Spleen (tissue), 7 donors: ENCODE data around the gene PRPF31.

Experiments used
- CTCF ChIP-seq, 11 experiments: fragments of 200-600 bp in 7 of 11; fragments of 450-650 bp in 4 of 11; sonication (generic) in 4 of 11; IDR thresholded peaks in 8 of 11; conservative IDR thresholded peaks in 3 of 11; 1 replicate in 7 of 11; 2 replicates in 4 of 11; pipeline versions ENCODE4 v1.4.0 to v1.8.0; 2016 to 2021; ENCODE audit warnings: antibody characterized with exemption in 11 of 11, inconsistent platforms in 4 of 11, mild to moderate bottlenecking in 1 of 11
- POLR2AphosphoS5 ChIP-seq, 3 donors: sonication (generic); formaldehyde crosslinking; IDR thresholded peaks; one replicate each; pipeline ENCODE4 v1.5.1; 2017; ENCODE audit warnings: antibody characterized with exemption in 3 of 3
- donor health status: DM: no; HTN: no; CAD: no; lungs with moderate emphysema.
- donor health status: DM: no; HTN: no; CAD: no.
- donor health status: DM: no; HTN: no; CAD: no.

- TF ChIP-seq CTCF (IDR thresholded peaks at IDR 0.05 in 8 of 11, conservative IDR thresholded peaks at IDR 0.05 in 3 of 11) (no peak), POLR2AphosphoS5 (IDR thresholded peaks at IDR 0.05) (no peak)
These were observed 8.8 kb upstream of the PRPF31 start for GRCh38 chr19:54106716-54107115.
